Measurements from ENCODE around the gene POLR1A.
A peak's percentile ranks its signal among the peaks of the same experiment; 100 is the strongest.

Gene POLR1A

GRCh38 chr2:86064006-86064405 lies 41.7 kb downstream of the POLR1A start:
- no peak for DNase-seq (ENCODE audit: low read depth in 2 of 2)

GRCh38 chr2:86062043-86062442 lies 43.6 kb downstream of the POLR1A start:
- DNase-seq (ENCODE audit: low read depth in 2 of 2), result no peak

- DNase-seq (ENCODE audit: low read depth in 2 of 2), result no peak
Observed at GRCh38 chr2:86056590-86057331, 48.9 kb downstream of the POLR1A start.

GRCh38 chr2:86055314-86055713 lies 50.4 kb downstream of the POLR1A start:
- DNase-seq (ENCODE audit: low read depth in 2 of 2), result no peak

- peak; percentile 63 to 68 for DNase-seq (ENCODE audit: low read depth in 2 of 2)
Observed at GRCh38 chr2:86054535-86055082, 51.1 kb downstream of the POLR1A start.

GRCh38 chr2:86053166-86053565 lies 52.5 kb downstream of the POLR1A start:
- no peak for DNase-seq (ENCODE audit: low read depth in 2 of 2)

- DNase-seq (ENCODE audit: low read depth in 2 of 2), result no peak
Observed at GRCh38 chr2:86052676-86053075, 53.0 kb downstream of the POLR1A start.

GRCh38 chr2:86052265-86052664 lies 53.4 kb downstream of the POLR1A start:
- no peak for DNase-seq (ENCODE audit: low read depth in 2 of 2)

GRCh38 chr2:86050301-86050700 lies 55.4 kb downstream of the POLR1A start:
- DNase-seq (ENCODE audit: low read depth in 2 of 2), result no peak

- no peak for DNase-seq (ENCODE audit: low read depth in 2 of 2)
Observed at GRCh38 chr2:86049529-86049928, 56.2 kb downstream of the POLR1A start.

- no peak for DNase-seq (ENCODE audit: low read depth in 2 of 2)
Observed at GRCh38 chr2:86048888-86049287, 56.8 kb downstream of the POLR1A start.

GRCh38 chr2:86048383-86048701 lies 57.3 kb downstream of the POLR1A start:
- DNase-seq (ENCODE audit: low read depth in 2 of 2), result no peak

GRCh38 chr2:86047575-86048382 lies 57.9 kb downstream of the POLR1A start:
- no peak for DNase-seq (ENCODE audit: low read depth in 2 of 2)

GRCh38 chr2:86045541-86045940 lies 60.1 kb downstream of the POLR1A start:
- no peak for DNase-seq (ENCODE audit: low read depth in 2 of 2)

GRCh38 chr2:86044614-86045013 lies 61.1 kb downstream of the POLR1A start:
- no peak for DNase-seq (ENCODE audit: low read depth in 2 of 2)

- DNase-seq (ENCODE audit: low read depth in 2 of 2), result no peak
Observed at GRCh38 chr2:86044045-86044444, 61.6 kb downstream of the POLR1A start.

- DNase-seq (ENCODE audit: low read depth in 2 of 2), result no peak
Observed at GRCh38 chr2:86042256-86043168, 63.2 kb downstream of the POLR1A start.

- DNase-seq (ENCODE audit: low read depth in 2 of 2), result no peak
Observed at GRCh38 chr2:86039963-86040655, 65.6 kb downstream of the POLR1A start.

GRCh38 chr2:86039178-86039962 lies 66.3 kb downstream of the POLR1A start:
- DNase-seq (ENCODE audit: low read depth in 2 of 2), result no peak

- peak in 1 of 2 experiments; percentile 14 for DNase-seq (ENCODE audit: low read depth in 2 of 2)
Observed at GRCh38 chr2:86038291-86039081, 67.2 kb downstream of the POLR1A start.
